ENCODE results near the gene SHB. TPM values are rescaled to one million over a fixed set of nuclear protein-coding genes. Genes with fewer than 3 reads are reported as not detected.

The SHB gene
- total RNA-seq, 3 donors from 2014 or later: 2.6 to 4.0 (median 3.4) TPM

DNA sequence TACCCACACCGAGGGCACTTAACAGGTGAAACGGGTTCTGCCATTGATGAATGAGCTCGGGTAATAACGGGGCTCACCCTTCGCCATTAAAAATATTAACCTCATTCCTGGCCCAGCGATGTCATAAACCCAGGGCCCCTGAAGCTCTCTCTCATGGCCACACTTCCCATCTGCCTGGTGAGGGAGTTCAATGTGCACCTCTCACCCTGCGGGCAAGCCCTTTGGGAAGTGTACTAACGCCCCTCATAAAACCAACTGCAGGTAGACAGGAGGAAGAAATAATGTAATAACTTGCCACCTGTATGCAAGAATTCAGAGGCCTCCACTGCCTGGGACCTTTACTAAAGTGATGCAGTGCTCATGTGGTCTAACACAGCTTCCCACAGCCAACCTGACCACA, 35.1 kb downstream of the SHB start:
- Mint-ChIP-seq H3K4me1 (ENCODE audit: low read depth) (no peaks in the 10 kb centered on the region), H3K4me3 (no peak overlapping the region), H3K27me3 (ENCODE audit: low read depth) (no peaks in the 10 kb centered on the region), H3K9me3 (no peaks in the 10 kb centered on the region), H3K36me3 (ENCODE audit: insufficient read depth) (no peaks in the 10 kb centered on the region)
- DNase-seq: no peak
- ATAC-seq: no peak

DNA sequence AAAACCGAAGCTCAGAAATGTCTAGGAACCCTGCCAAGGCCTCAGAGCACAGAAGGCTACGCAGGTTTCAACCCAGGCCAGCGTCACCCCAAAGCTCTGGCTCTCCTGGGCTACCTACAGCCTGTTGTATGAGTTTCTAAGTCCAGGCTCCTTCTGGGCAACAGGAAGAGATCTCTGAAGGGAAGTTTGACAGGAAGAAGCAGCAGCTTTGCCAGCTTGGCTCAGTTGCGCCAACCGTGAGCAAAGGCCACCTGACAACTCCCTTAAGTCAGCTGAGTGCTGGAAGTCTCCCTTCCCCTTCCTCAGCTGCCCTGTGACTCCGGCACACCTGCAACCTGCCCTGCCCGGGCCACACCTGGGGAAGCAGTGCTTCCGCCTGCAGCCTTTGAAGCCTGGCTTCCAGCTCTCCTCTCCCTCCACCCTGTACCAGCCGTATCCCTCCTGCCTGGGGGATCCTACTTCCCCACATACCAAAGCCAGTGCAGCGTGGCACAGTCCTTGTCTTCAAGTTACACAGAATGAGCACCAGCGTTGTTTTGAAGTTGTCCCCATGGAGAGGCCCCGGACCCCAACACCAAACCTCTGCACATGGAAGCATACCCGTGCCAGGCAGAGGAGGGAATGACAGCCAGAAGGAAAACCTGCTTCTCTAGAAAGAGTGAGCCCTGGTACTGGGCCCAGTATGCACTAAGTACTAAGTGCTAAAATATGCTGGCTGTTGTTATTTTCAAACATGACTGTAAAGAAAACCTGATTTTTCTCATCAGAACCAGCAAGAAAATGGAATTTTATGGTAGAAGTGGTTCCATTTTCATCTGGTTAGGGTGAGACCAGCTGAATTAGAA, 36.5 kb downstream of the SHB start:
- ATAC-seq (no peak), DNase-seq (no peak)
- no peaks in the 10 kb centered on the region for H3K4me1 Mint-ChIP-seq (ENCODE audit: low read depth)
- no peaks in the 10 kb centered on the region for H3K9me3 Mint-ChIP-seq
- no peaks in the 10 kb centered on the region for H3K27me3 Mint-ChIP-seq (ENCODE audit: low read depth)
- no peak overlapping the region for H3K4me3 Mint-ChIP-seq
- no peaks in the 10 kb centered on the region for H3K36me3 Mint-ChIP-seq (ENCODE audit: insufficient read depth)

DNA sequence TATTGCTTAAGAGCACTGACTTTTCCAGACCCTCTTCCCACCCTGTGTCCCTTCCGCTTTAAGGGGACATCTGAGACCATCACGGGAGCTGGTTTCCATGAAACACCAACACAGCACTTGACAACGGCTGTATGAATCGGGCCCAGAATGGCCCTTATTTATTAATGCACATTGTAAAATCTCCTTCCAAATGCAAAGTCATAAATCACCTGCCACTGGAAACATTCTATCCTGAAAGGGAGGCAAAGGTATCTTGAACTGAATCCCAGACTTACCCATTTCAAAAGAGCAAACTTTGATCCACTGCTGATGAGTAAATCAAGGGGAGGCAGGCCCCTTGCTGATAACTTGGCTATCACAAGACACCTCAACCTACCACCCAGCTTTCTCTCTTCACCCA, 37.4 kb downstream of the SHB start:
- Mint-ChIP-seq H3K9me3 (no peaks in the 10 kb centered on the region), H3K4me3 (no peak overlapping the region), H3K36me3 (ENCODE audit: insufficient read depth) (no peaks in the 10 kb centered on the region), H3K4me1 (ENCODE audit: low read depth) (no peaks in the 10 kb centered on the region), H3K27me3 (ENCODE audit: low read depth) (no peaks in the 10 kb centered on the region)
- ATAC-seq (no peak), DNase-seq (no peak)

DNA sequence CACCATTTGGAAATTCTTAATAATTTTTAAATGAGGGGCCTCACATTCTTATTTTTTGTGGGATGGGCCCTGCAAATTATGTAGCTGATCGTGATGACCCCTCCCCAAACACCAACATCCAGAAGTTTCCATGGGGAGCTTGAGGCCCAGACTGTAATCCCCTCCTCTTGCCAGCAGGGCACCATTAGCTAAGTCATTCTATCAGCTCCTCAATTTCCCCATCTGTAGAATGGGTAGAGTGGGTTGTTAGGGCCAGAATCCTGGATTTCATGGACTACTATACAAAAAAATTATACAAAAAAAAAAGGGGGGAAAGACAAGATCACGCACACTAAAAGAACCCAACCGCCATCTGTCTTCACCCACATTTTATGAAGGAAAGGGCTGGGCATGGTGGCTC, 38.4 kb downstream of the SHB start:
- H3K9me3 Mint-ChIP-seq: no peaks in the 10 kb centered on the region
- DNase-seq (no peak), ATAC-seq (no peak)
- H3K4me3 Mint-ChIP-seq: no peak overlapping the region
- H3K4me1 Mint-ChIP-seq (ENCODE audit: low read depth): no peaks in the 10 kb centered on the region
- H3K36me3 Mint-ChIP-seq (ENCODE audit: insufficient read depth): no peaks in the 10 kb centered on the region
- no peaks in the 10 kb centered on the region for H3K27me3 Mint-ChIP-seq (ENCODE audit: low read depth)

DNA sequence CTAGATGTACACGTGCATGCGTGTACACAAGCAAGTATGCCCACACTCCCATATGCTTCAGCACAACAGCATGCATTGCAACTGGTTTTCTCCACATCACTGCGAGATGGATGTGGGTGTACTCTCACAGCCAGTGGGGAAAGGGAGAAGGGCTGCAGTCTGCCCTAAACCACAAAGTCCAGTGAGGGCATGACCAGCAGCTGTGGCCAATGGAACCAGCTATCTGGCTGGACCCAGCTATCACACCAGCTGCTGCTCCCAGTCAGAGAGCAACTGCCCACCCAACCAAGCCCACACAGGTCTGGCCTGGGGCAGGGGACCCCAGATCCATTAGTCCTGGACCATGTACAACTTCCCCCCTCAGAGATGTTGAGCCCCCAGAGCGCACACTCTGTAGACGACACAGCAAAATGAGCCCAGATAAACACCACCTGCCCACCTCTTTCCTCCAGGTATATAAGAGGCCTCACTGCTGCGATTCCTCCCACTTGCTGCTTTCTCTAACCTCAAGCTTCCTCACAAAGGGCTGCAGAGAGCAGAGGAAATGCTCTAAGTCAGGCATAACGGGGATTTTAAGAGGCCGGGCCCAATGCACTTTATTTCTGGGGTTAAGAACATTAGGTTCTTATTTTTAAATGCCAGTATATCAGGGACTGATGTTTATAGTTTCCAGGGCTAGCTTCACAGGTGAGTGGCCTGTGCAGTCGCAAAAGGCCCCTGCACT, 39.0 kb downstream of the SHB start:
- Mint-ChIP-seq H3K4me1 (ENCODE audit: low read depth) (no peaks in the 10 kb centered on the region), H3K36me3 (ENCODE audit: insufficient read depth) (no peaks in the 10 kb centered on the region), H3K9me3 (no peaks in the 10 kb centered on the region), H3K27me3 (ENCODE audit: low read depth) (no peaks in the 10 kb centered on the region), H3K4me3 (no peak overlapping the region)
- DNase-seq: no peak
- no peak for ATAC-seq

DNA sequence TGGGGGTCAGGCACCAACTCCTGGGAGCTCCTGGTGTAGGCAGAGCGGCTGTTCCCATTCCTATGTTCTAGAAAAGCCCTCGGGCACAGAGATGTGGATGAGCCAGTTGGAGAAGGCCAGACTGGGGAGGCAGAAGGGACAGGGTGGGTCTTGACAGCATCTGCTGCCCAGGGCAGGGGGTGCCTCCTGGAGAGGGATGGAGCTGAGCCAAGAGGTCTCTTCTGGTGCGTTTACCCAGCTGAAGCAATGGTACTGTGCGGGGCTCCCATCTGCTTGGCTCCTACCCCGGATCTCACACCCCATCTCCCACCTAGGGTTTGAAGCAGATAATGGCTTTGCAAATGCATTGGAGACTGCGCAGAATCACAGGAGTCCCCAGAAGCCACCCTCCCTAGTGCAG, 41.3 kb downstream of the SHB start:
- ATAC-seq (no peak), DNase-seq (no peak)
- no peaks in the 10 kb centered on the region for H3K4me1 Mint-ChIP-seq (ENCODE audit: low read depth)
- H3K4me3 Mint-ChIP-seq: no peak overlapping the region
- no peaks in the 10 kb centered on the region for H3K36me3 Mint-ChIP-seq (ENCODE audit: insufficient read depth)
- no peaks in the 10 kb centered on the region for H3K9me3 Mint-ChIP-seq
- no peaks in the 10 kb centered on the region for H3K27me3 Mint-ChIP-seq (ENCODE audit: low read depth)

DNA sequence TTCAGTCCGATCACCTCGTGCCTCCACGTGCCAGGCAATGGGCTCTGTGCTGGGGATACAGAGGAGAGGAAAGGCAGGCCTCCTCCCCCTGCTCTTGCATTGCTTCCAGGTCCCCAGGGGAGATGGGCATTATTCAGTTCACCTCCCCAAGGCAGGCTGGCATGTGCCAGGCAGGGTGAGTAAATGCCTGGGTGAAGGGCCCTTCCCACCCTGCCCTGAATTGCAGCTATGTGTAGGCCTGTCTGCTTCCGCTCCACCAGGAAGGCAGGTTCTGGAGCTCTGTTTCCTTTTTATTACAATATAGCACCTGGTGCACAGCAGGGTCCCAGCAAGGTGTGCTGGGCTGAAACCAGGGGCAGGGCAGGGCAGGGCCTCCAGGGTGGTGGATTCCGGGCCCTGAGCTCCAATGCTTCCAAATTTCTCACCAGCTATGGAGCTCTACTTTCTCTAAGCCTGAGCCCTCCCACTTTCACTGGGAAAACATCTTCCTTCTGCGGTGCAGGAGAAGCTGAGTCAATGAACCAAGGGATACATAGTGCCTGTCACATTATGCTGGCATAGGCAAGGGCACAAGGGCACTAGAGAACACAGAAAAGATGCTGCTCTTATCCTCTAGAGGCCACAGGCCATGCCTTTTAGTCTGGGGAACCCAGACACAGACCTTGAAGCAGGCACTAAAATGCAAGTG, 42.0 kb downstream of the SHB start:
- Mint-ChIP-seq H3K4me3 (no peak overlapping the region), H3K27me3 (ENCODE audit: low read depth) (no peaks in the 10 kb centered on the region), H3K4me1 (ENCODE audit: low read depth) (no peaks in the 10 kb centered on the region), H3K36me3 (ENCODE audit: insufficient read depth) (no peaks in the 10 kb centered on the region), H3K9me3 (no peaks in the 10 kb centered on the region)
- ATAC-seq: no peak
- DNase-seq: no peak

DNA sequence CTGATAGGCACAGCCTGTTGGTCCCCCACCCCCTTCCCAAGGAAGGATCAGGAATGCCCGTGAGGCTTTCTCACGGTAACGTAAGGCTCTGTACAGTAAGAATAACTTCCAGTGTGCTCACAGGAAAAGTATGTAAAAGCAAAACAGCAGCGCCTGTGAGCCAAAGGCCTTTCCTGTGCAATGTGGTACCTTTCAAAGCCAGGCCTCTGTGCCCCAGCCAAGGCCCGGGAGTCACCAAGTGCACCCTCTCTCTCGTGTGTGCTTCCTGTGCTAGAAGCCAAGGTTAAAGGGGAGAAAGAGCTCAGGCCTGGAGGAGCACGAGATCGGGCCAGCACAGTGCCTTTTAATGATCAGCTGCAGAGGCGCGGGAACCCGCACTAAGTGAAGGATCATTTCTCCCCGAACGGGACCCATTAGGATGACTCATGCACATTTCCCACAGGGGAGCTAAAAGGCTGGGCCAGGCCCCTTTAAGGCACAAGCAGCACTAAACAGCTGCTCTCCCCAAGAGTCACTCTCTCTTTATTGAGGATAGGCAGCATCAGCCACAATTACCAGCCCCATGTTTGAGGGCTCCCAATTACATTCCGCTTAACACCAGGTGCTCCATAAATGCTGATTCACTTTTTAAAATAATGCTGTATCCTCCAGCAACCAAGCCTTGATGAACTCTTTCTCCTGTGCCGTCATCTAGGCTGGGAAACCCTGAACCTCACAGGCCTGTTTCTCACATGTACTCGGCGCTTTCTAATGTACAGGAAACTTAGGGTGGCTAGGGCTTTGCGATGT, 42.8 kb downstream of the SHB start:
- no peak for DNase-seq
- no peaks in the 10 kb centered on the region for H3K27me3 Mint-ChIP-seq (ENCODE audit: low read depth)
- ATAC-seq: no peak

DNA sequence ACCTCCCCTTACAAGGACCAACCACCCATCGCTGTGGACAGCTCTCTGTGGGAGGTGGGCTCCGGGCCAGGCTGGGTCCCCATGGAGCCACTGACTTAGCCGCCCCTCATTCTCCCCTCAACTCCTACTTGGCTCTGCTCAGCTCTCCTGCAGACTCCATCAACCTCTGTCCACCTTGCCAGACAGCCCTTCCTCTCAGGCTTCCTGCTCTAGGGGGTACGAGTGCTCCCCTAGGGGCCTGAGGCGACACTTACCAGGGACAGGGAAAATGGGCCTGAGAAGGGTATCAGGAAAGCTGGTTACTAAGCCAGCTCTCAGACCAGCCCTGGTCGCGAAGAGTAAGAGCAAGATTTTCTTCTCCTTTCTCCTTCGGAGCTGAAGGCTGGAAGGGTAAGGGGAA, 43.9 kb downstream of the SHB start:
- Mint-ChIP-seq H3K9me3 (no peaks in the 10 kb centered on the region), H3K27me3 (ENCODE audit: low read depth) (no peaks in the 10 kb centered on the region), H3K4me3 (no peak overlapping the region), H3K36me3 (ENCODE audit: insufficient read depth) (no peaks in the 10 kb centered on the region), H3K4me1 (ENCODE audit: low read depth) (no peaks in the 10 kb centered on the region)
- DNase-seq: no peak
- no peak for ATAC-seq

More for the DNA sequence above, 42.8 kb downstream of the SHB start:
- Mint-ChIP-seq H3K36me3 (ENCODE audit: insufficient read depth) (no peaks in the 10 kb centered on the region), H3K4me3 (no peak overlapping the region), H3K9me3 (no peaks in the 10 kb centered on the region), H3K4me1 (ENCODE audit: low read depth) (no peaks in the 10 kb centered on the region)

DNA sequence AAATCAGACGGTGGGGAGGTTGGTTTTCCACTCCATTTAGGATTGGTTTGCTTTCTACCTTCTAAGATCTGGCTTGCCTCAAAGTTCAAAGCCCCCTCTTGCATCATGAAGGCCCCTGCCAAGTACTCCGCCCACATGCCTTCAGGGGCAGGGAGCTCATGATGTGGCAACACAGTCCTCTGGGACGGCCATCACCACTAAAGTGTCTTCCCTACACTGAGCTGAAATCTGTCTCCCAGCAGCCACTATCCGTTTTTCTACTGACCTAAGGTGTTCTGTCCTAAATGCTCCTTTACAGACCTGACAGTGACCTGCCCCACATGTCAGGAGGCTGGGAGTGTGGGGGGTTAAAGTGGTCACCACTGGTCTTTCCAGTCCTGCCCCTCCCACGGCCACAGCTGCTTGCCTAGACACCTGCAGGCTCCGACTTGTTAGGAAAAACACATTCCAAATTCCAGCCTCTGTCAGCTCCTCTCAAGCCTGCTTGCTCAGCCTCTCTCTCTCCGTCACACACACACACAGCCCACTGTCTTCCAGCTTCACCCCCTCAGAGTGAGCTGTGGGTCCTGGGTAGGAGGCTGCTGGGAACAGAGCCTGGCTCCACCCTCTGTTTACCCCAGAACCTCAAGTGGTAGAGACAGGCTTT, 44.9 kb downstream of the SHB start:
- Mint-ChIP-seq H3K4me1 (ENCODE audit: low read depth) (no peaks in the 10 kb centered on the region), H3K36me3 (ENCODE audit: insufficient read depth) (no peaks in the 10 kb centered on the region), H3K4me3 (no peak overlapping the region), H3K27me3 (ENCODE audit: low read depth) (no peaks in the 10 kb centered on the region), H3K9me3 (no peaks in the 10 kb centered on the region)
- ATAC-seq (no peak), DNase-seq (no peak)

DNA sequence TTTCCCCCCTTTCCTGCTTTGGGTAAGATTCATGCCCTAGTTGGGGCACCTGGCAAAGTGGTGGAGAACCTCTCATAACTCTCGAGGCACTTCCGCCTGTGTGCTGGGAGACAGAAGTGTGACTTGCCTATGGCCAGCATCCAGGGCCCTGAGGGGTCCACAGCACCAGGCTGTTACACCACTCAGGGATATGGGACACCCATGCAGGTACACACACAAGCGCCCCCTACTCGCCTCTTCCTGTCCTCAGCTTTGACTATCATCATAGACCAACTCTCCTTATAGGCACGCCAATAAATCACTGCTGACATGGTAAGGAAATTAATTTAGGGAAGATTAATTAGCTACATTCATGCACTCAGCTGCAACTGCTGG, 45.4 kb downstream of the SHB start:
- Mint-ChIP-seq H3K36me3 (ENCODE audit: insufficient read depth) (no peaks in the 10 kb centered on the region), H3K9me3 (no peaks in the 10 kb centered on the region), H3K4me1 (ENCODE audit: low read depth) (no peaks in the 10 kb centered on the region), H3K27me3 (ENCODE audit: low read depth) (no peaks in the 10 kb centered on the region), H3K4me3 (no peak overlapping the region)
- DNase-seq (no peak), ATAC-seq (no peak)

DNA sequence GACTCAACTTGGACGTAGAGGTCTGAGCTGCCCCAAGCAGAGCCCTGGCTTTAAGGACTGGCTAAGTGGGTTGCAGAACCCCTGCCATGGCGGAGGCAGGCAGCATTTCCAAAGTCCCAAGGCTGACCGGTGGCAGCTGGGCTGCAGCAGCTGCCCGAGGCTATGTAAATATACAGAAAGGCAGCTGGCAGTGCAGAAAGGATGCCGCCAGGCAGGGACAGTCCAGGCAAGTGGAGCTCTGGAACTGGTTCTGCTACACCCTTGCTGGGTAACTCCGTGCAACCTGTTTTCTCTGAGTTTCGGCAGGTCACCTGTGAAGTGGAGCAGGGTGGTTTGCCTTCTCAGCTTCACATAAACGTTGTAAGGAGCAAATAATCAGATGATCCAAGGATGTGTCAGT, 46.0 kb downstream of the SHB start:
- H3K9me3 Mint-ChIP-seq: no peaks in the 10 kb centered on the region
- H3K4me1 Mint-ChIP-seq (ENCODE audit: low read depth): no peaks in the 10 kb centered on the region
- DNase-seq (no peak), ATAC-seq (no peak)
- H3K36me3 Mint-ChIP-seq (ENCODE audit: insufficient read depth): no peaks in the 10 kb centered on the region
- no peaks in the 10 kb centered on the region for H3K27me3 Mint-ChIP-seq (ENCODE audit: low read depth)
- H3K4me3 Mint-ChIP-seq: no peak overlapping the region

DNA sequence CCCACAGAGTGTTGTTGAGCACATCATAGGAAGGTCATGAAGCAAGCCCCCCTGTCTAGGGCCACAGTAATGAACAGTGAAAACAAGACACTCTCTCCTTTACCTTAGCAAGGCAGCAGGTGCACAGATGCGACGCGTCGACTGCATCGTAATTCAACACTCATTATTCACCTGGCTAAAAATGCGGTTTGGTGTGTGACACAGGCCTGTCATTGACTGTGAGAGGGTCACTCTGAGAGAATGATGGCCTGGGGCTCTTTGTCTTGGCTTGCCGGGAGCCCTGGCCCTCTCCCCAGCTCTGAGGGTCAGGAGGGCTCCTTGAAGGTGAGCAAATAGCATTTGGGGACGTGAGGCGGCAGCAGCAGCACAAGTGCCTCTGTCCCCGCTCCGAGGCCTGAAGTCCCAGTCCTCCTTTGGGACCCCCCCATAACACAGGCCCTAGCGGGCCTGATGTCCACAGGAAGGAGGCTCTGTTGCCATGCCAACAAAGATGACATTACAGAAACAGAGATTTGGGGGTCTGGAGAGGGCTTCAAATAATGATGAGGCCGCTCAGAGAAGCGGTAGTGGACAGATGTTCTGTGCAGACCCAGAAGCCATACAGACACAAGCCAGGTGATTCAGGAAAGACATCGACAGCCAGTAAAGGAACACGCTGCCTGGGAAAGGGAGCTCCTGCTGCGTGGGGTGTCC, 46.7 kb downstream of the SHB start:
- Mint-ChIP-seq H3K9me3 (no peaks in the 10 kb centered on the region), H3K36me3 (ENCODE audit: insufficient read depth) (no peaks in the 10 kb centered on the region), H3K27me3 (ENCODE audit: low read depth) (no peaks in the 10 kb centered on the region), H3K4me3 (no peak overlapping the region), H3K4me1 (ENCODE audit: low read depth) (no peaks in the 10 kb centered on the region)
- DNase-seq (no peak), ATAC-seq (no peak)
